Panc1 (cell line): ENCODE results near the gene NTSR2. TPM values are rescaled to one million over a fixed set of nuclear protein-coding genes. Genes with fewer than 3 reads are reported as not detected.

Experiments used
- ATAC-seq: fragments of 200-7000 bp; cut with Tn5 transposase; 2 replicates; pipeline ENCODE4 v1.9.1; 2020; ENCODE audit warnings: mild to moderate bottlenecking, moderate library complexity
- BruUV-seq: library from RNA; stranded (reverse); fragments of 400-500 nt; replicated peaks from 2 replicates; lab custom pipeline; 2021; lab: Mats Ljungman, UMichigan
- CTCF ChIA-PET: fragments of 300-600 bp; sonication (Branson Sonifier 250); formaldehyde crosslinking; loops from one replicate; lab custom pipeline; 2022; ENCODE audit warnings: antibody characterized with exemption; lab: Charles Lee
- POLR2A ChIA-PET: fragments of 300-600 bp; sonication (Branson Sonifier 250); formaldehyde crosslinking; loops from one replicate; lab custom pipeline; 2022; ENCODE audit warnings: antibody characterized with exemption; lab: Charles Lee
- DNase-seq: peaks from one replicate; pipeline ENCODE4 v3.0.0-alpha.2; 2010; ENCODE audit warnings: low read depth, low spot score
- H3K27ac ChIP-seq: 2 replicates; pipeline ENCODE4 v1.5.1; 2011; ENCODE audit warnings: mild to moderate bottlenecking, low read length, inconsistent platforms
- H3K27me3 ChIP-seq: fragments of 200-500 bp; sonication (Bioruptor generic); 2 replicates; pipeline ENCODE4 v1.6.0; 2014; ENCODE audit warnings: low read length, inconsistent platforms; ENCODE audit not compliant: control insufficient read depth, insufficient read depth
- H3K36me3 ChIP-seq: fragments of 200-500 bp; sonication (Bioruptor generic); 2 replicates; pipeline ENCODE4 v1.5.1; 2014; ENCODE audit warnings: inconsistent platforms, mild to moderate bottlenecking, low read length, moderate library complexity; ENCODE audit not compliant: control insufficient read depth, insufficient read depth
- H3K4me1 ChIP-seq: 2 replicates; pipeline ENCODE4 v1.5.1; 2011; ENCODE audit warnings: inconsistent platforms, mild to moderate bottlenecking, low read length, moderate library complexity; ENCODE audit not compliant: control insufficient read depth, insufficient read depth
- H3K4me3 ChIP-seq, 2 experiments: 2 replicates each; pipeline ENCODE4 v1.5.1; 2011 to 2012; ENCODE audit warnings: low read depth in 2 of 2, low read length in 2 of 2, mild to moderate bottlenecking in 2 of 2, inconsistent platforms in 1 of 2, moderate library complexity in 1 of 2
- H3K9me3 ChIP-seq: fragments of 200-500 bp; sonication (Bioruptor generic); 2 replicates; pipeline ENCODE4 v1.5.1; 2014; ENCODE audit warnings: low read depth, mild to moderate bottlenecking, inconsistent platforms, low read length, moderate library complexity; ENCODE audit not compliant: control insufficient read depth, insufficient read depth
- CTCF ChIP-seq: fragments of 450-650 bp; IDR thresholded peaks from 2 replicates; pipeline ENCODE4 v1.5.1; 2017; ENCODE audit warnings: mild to moderate bottlenecking
- POLR2AphosphoS5 ChIP-seq: IDR thresholded peaks from 2 replicates; pipeline ENCODE4 v1.6.1; 2012; ENCODE audit warnings: mild to moderate bottlenecking, low read depth, low read length, moderate library complexity
- REST ChIP-seq, 2 experiments: IDR thresholded peaks; 2 replicates each; pipeline ENCODE4 v1.6.1; 2011 to 2012; ENCODE audit warnings: low read depth in 2 of 2, control low read depth in 1 of 2, low read length in 1 of 2, mild to moderate bottlenecking in 1 of 2, moderate library complexity in 1 of 2; ENCODE audit not compliant: insufficient read depth in 1 of 2
- SIN3A ChIP-seq: IDR thresholded peaks from 2 replicates; pipeline ENCODE4 v1.6.1; 2012; ENCODE audit warnings: low read depth, mild to moderate bottlenecking, low read length, moderate library complexity, borderline replicate concordance; ENCODE audit not compliant: insufficient read depth
- TCF7L2 ChIP-seq: IDR thresholded peaks from 2 replicates; pipeline ENCODE4 v1.6.1; 2011; ENCODE audit warnings: mild to moderate bottlenecking, low read depth, low read length, inconsistent platforms
- in situ Hi-C: cut with HindIII; loops from 2 replicates; pipeline ENCODE4 v1.10.0; 2016; ENCODE audit warnings: low sequenced_read_pairs, low pct_unique_long_range_greater_than_20kb
- intact Hi-C: fragments of 100-400 bp; cut with micrococcal nuclease; formaldehyde crosslinking; loops from one replicate; pipeline ENCODE4 v1.10.0; 2022; ENCODE audit not compliant: unreplicated experiment
- total RNA-seq: library from RNA; stranded (reverse); gene quantifications from one replicate; pipeline ENCODE4 v1.2.1, GENCODE V29; 2021; ENCODE audit not compliant: unreplicated experiment

NTSR2 gene
- total RNA-seq, 1 experiment from 2014 or later = 0.15 TPM

- Histone ChIP-seq H3K9me3 (no peaks in the 10 kb centered on the region), H3K27ac (no peak overlapping the region), H3K4me1 (no peaks in the 10 kb centered on the region), H3K27me3 (no peaks in the 10 kb centered on the region), H3K4me3 (no peak overlapping the region), H3K36me3 (no peaks in the 10 kb centered on the region)
- in situ Hi-C loops = no loop called here
- no TSS peak for BruUV-seq
- ATAC-seq (no peak), DNase-seq (no peak)
- intact Hi-C loops = no loop called here
- CTCF ChIA-PET = interaction anchor here (0.5 to 0.9 kb wide), 4 partner anchors 17 to 999 kb away, joined by 3 to 6 read pairs (median 6); no protein-coding TSS in a partner anchor
- POLR2A ChIA-PET = no interaction called here
- TF ChIP-seq REST (IDR thresholded peaks at IDR 0.05; ENCODE audit: insufficient read depth in 1 of 2, low read depth in 2 of 2, low read length in 1 of 2) = no peak
- TF ChIP-seq CTCF = no peak
- TF ChIP-seq TCF7L2 = no peak
- TF ChIP-seq SIN3A = no peak
- no peak for TF ChIP-seq POLR2AphosphoS5
Observed at GRCh38 chr2:11718606-11719005, 48.6 kb upstream of the NTSR2 start.

GRCh38 chr2:11717623-11718022 is 47.6 kb upstream of the NTSR2 start:
- intact Hi-C loops = no loop called here
- ATAC-seq (no peak), DNase-seq (no peak)
- TF ChIP-seq POLR2AphosphoS5 = no peak
- no peak for TF ChIP-seq TCF7L2
- TF ChIP-seq SIN3A = no peak
- TF ChIP-seq CTCF = no peak
- TF ChIP-seq REST (IDR thresholded peaks at IDR 0.05; ENCODE audit: insufficient read depth in 1 of 2, low read depth in 2 of 2, low read length in 1 of 2) = no peak
- Histone ChIP-seq H3K4me3 (no peak overlapping the region), H3K27ac (no peak overlapping the region), H3K4me1 (no peaks in the 10 kb centered on the region), H3K36me3 (no peaks in the 10 kb centered on the region), H3K27me3 (no peaks in the 10 kb centered on the region), H3K9me3 (no peaks in the 10 kb centered on the region)
- CTCF ChIA-PET = interaction anchor here (0.6 kb wide), 1 partner anchor 32 kb away, joined by 3 read pairs; no protein-coding TSS in a partner anchor
- POLR2A ChIA-PET = no interaction called here
- in situ Hi-C loops = no loop called here
- no TSS peak for BruUV-seq
